HG03558 (cell line): Measurements from ENCODE around the gene CABLES2.
"Not testable (repeated sequence)": the region's sequence is repeated elsewhere in the genome, so short reads cannot be mapped to it uniquely, and the experiment has no call there.

Experiments used
- ATAC-seq: cut with Tn5 transposase; IDR thresholded peaks from one replicate; pipeline ENCODE4 v1.9.1; 2021; ENCODE audit warnings: moderate number of reproducible peaks; ENCODE audit not compliant: unreplicated experiment; ENCODE audit errors: extremely low read depth

The CABLES2 gene

DNA sequence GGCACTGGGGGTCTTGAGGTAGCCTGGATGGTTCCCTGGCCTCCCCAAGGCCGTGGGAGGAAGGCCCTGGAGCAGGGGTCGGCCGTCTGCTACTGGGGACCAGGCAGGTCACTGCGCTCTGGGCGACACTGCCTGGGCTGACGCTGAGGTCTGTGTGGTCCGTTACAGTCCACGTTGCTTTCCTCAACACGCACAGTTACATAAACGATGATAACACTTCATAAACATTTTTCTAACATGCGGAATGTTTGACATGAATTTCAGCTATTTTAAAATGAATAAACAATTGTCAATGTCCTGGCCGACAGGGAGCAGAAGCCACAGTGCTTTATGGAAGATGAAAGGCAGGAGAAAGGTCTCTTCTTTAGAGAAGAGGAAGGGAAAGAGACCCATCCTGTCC, 30.4 kb upstream of the CABLES2 start:
- no peak for ATAC-seq

DNA sequence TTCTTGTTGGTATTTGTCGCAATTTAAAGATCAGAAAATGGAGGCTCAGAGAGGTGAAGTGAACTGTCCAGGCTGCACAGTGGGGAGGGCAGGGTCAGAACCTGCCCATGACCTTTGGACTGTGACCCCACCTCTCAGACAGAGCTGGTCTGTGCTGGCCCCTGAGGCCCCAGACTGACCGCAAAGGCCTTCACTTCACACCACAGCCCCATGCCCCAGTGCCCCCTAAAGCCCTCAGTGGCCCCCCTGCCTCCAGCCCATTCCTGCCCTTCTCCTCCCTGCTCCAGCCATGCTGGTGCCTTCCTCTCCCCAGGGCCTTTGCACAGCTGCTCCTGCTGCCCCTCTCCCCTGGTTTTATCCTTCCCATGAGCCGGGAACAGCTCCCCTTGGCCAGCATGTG, 29.6 kb upstream of the CABLES2 start:
- no peak for ATAC-seq

DNA sequence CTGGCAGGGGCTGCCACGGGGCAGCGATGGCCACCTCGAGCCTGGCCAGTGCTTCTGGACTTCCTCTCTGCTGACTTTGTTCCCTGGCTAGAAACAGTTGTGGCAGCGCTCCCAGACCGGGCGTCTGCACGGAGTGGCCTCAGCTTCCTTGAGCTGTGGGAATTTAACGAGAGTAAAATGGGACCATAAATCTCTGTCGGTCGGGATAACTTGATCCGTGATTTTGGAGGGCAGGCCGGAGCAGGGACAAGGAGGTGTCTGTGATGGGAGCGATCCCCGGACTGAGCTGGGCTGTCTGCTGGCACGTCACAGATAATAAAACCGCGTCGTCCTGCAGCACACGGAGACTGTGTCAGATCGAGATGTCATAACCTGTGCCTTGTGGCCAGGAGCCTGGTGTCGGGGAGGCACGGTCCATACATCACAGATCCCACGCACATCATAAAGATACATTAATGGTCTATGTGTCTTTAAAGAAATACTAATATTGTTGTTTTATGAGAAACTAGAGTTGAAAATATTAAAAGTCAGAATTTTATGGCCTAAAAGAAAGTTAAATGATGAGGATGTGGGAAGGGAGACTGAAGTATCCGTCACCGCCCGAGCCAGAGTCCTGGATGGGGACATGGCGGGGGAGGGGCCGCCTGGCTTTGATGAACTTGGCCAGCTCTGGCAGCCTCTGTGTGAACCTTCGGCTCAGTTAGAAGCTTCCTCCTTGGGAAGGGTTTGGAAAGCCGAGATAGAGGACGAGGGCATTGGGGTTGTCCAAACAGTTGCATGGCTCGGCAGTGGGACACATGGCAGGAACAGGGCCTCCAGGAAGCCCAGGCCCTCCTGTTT, 26.8 kb upstream of the CABLES2 start:
- ATAC-seq: no peak

GRCh38 chr20:62430866-62431447, 23.9 kb upstream of the CABLES2 start:
- ATAC-seq: no peak

DNA sequence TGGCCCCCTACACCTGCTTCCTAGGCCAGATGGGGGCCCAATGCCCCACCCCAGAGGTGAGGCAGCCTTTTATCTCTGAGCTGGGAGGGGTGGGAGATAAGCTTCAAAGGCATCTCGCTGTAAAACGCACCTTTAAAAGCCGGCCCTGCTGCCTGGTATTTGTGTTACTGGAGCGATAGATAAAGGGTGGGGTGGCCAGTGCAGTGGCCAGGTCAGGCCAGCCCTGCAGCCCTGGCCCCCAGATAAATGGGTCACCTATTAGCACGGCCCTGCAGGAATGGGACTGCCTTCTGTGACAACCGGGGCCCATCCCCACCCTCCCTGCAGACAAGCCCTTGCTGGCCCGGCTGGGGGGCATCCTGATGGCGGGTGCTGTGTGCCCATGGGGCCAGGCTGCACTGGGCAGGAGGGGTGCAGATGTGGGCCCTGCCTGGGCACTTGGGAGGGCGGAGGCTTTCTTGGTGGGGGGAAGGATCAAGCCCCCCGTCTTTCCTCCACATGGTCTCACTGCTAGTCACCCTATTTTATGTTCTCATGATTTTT, 23.3 kb upstream of the CABLES2 start:
- ATAC-seq: no peak

GRCh38 chr20:62429455-62430310, 22.6 kb upstream of the CABLES2 start:
- no peak for ATAC-seq

DNA sequence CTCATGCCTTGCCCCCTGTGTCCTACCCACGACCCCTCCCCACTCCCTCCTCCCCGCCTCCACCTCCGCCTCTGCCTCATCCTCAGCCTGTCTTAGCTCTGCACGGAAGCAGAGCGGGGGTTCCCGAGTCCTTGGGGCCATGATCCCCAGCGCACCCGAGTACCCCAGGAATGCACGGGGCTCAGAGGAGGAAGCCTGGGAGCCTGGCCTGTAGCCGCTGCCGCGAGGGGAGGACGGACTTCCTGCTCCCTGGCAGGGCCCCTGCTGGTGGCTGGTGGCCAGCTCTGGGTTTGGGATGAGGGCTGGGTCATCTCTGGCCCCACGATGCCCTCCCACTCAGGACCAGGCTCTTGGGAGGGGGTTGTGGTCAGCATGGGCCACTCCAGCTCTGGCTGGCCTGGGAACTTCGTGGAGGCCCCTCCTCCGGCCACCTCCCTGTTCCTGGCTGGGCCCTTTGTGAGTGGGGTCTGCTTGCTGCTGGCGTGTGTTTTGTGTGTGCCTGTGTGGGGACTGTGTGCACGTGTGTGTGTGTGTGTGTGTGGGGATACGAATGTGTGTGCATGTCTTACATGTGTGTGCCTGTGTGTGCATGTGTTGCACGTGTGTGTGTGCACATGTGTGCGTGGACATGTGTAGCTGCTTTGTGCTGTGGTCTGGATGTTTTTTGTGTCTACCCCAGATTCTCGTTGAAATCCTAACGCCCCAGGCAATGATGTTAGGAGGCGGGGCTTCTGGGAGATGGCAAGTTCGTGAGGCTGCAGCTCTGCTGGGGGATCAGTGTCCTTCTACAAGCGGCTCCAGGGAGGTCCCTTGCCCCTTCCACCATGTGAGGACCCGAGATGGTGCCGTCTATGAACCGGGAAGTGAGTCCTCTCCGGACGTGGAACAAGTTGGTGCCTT, 21.6 kb upstream of the CABLES2 start:
- ATAC-seq: no peak

DNA sequence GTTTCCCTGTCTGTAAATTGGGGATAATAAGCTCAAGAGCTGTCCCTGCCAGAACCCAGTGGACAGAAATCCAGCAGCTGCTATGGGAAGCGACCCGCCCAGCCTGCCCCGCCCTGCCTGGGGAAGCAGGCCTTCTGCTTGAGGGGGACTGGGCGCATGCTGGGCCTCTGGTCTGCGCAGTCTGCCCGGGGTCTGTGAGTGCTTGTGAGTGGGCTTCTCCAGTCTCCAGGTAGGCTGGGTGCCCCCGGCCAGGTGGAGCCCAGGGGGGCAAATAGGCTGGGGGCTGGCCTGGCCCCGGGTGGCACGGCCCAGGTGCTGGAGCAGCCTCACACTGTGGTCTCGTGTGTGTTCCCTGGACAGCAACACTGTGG, 20.9 kb upstream of the CABLES2 start:
- ATAC-seq: no peak

DNA sequence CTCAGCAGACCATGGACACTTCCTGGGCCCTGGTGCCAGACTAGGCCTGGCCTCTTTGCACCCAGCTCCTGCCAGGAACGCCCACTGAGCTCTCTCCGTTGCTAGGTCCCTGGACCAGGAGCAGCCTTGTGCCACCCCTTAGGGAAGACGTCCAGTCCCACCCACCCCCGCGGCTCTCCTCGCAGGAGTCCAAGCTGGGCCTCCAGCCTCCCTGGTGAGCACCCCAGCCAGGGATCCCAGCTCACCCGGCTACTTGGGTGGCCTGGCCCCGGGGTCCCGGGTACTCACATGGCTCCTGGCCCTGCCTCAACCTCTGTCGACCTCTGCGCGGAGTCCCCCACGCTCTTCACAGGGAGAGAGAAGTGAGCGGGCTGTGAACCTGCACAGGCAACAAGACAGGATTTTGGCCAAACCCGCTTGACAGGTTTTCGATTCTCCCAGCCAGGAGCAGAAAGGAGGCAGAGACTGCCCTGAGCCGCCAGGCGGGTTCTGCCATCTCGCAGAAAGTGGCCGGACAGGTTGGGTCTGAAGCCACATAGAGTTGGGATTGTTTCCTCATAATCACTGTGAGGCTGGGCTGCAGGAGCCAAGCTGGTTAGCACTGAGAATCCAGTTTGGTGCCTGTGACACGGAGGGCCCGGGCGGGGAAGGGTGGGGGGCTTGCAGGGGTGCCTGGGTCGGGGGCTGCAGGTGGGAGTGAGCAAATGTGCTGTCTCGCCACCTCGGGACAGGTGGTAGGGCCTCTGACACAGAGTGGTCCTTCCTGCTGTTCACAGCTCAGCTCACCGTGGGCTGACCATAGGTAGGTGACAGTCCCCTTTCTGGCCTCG, 20.3 kb upstream of the CABLES2 start, which contains the start of gene RBBP8NL:
Gene RBBP8NL (minus strand): TSS at position 368 of the 830 bp plus-strand sequence. CDS start 7,892 bp downstream, outside the sequence.
- no peak for ATAC-seq

DNA sequence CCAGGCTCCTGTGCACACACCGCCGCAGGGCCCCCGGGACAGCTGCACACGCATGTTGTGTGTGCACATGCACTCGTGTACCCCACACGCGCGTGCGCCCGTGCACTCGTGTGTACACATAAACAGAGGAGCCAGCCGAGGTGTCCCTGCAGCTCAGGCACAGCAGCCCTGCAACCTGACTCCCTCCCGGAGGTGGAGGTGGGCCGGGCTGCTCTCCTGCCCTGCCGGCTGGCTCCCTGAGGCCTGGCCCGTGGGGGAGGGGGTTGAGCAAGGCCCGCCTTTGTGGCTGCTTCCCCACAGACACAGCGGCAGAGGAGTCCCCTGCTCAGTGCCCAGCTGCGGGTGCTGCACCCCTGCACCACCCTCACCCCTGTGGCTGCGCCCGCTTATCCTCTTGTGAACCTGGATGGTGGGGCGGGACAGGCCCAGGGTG, 19.6 kb upstream of the CABLES2 start:
- ATAC-seq: no peak

GRCh38 chr20:62426059-62426348, 18.9 kb upstream of the CABLES2 start:
- not testable (repeated sequence) for ATAC-seq

DNA sequence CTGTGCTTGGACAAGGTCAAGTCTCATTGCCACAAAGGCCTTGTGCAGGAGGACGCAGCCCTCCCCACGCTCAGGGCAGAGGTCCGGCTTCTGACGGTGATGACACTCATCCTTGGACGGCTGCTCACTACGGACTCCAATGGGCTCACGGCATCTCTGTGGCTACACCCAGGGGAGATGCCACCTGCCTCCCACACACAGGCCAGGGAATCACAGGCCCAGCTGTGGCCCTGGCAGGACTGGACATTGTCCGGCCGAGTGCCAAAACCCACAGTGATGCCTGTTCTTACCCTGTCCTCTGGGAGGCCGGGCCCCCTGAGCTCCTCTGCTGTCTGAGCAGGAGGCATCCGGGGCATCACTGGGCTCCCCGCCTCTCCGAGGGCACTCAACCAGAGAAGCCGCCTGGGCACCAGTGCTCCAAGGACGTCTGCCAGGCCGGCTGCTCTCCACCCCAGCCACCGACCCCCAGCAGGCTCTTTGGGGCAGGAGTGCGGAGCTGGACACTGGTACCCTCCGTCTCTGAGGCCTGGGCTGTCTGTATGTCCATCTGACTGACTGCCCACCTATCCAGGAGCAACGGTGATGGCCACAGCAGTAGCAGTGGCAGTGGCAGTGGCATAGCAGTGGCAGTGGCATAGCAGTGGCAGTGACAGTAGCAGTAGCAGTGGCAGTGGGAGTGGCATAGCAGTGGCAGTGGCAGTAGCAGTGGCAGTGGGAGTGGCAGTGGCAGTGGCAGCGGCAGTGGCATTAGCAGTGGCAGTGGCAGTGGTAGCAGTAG, 18.4 kb upstream of the CABLES2 start:
- ATAC-seq: no peak

DNA sequence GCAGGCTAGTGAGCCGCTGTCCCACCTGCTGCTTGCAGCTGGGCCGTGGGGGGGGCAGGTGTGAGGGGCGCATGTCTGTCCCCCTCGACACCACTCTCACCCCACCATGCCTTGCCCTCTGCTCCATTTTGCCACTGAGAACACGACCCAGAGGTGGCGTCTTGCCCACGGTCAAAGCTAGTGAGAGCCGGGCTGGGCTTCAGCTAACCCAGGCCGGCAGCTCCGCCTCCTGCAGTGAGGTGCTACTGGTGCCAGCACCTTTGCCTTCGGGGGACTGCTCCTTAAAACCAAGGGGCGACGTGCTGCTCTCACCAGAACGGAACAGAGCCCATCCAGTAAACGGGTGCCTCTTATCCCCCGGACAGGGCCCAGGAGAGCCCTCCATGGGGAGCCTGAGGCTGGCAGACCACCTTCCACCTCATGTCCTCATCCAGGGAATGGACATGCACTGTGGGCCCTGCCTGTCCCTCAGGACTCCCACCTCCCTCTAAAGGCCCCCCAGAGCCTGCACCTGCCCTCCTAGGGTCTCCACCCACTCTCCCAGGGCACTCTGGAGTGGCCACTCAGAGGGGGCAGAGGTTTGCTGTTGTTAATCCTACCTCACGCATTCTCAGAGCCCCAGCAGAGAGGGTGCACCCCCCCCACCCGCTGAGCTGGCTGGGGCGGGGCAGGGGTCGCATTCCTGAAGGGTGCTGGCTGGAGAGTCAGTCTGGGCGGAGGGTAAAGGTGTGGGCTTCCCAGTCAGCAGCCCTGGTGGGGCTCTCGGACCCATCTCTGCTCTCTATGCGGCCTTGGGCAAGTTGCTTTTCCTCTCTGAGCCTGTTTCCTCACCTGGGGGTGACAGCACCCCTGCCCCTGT, 17.4 kb upstream of the CABLES2 start:
- ATAC-seq: no peak

GRCh38 chr20:62423326-62423706, 16.2 kb upstream of the CABLES2 start:
- ATAC-seq: no peak

- no peak for ATAC-seq
Observed at GRCh38 chr20:62422636-62423325, 15.7 kb upstream of the CABLES2 start.

GRCh38 chr20:62421716-62421990, 14.6 kb upstream of the CABLES2 start:
- ATAC-seq: no peak
